NT2/D1 (cell line): ENCODE results near the gene EFCAB14.
"Not testable (repeated sequence)": the region's sequence is repeated elsewhere in the genome, so short reads cannot be mapped to it uniquely, and the experiment has no call there.

Source experiments
- DNase-seq: peaks from one replicate; pipeline ENCODE4 v3.0.0-alpha.2; 2011; ENCODE audit warnings: low read depth, low spot score
- H3K27me3 ChIP-seq: 2 replicates; pipeline ENCODE4 v1.6.0; 2011; ENCODE audit warnings: mild to moderate bottlenecking; ENCODE audit not compliant: insufficient read length, insufficient read depth
- H3K36me3 ChIP-seq: 2 replicates; pipeline ENCODE4 v1.6.1; 2011; ENCODE audit warnings: mild to moderate bottlenecking, low read length, mixed read lengths; ENCODE audit not compliant: insufficient read depth, insufficient read length
- H3K4me1 ChIP-seq: 2 replicates; pipeline ENCODE4 v1.5.1; 2011; ENCODE audit not compliant: insufficient read depth, insufficient read length
- H3K4me3 ChIP-seq: 2 replicates; pipeline ENCODE4 v1.5.1; 2011; ENCODE audit warnings: low read depth; ENCODE audit not compliant: insufficient read length
- H3K9ac ChIP-seq: 2 replicates; pipeline ENCODE4 v1.6.0; 2011; ENCODE audit warnings: low read depth; ENCODE audit not compliant: insufficient read length
- H3K9me3 ChIP-seq: 2 replicates; pipeline ENCODE4 v1.5.1; 2011; ENCODE audit warnings: mild to moderate bottlenecking, low read length; ENCODE audit not compliant: insufficient read depth
- SUZ12 ChIP-seq: IDR thresholded peaks from 2 replicates; pipeline ENCODE4 v1.6.1; 2011; ENCODE audit not compliant: insufficient read length, insufficient read depth; ENCODE audit errors: extremely low read depth
- YY1 ChIP-seq: IDR thresholded peaks from 2 replicates; pipeline ENCODE4 v1.6.1; 2011; ENCODE audit not compliant: insufficient read length, insufficient read depth
- ZNF274 ChIP-seq: IDR thresholded peaks from 2 replicates; pipeline ENCODE4 v1.6.1; 2011; ENCODE audit warnings: mild to moderate bottlenecking, low read depth, low read length

Gene EFCAB14

DNA sequence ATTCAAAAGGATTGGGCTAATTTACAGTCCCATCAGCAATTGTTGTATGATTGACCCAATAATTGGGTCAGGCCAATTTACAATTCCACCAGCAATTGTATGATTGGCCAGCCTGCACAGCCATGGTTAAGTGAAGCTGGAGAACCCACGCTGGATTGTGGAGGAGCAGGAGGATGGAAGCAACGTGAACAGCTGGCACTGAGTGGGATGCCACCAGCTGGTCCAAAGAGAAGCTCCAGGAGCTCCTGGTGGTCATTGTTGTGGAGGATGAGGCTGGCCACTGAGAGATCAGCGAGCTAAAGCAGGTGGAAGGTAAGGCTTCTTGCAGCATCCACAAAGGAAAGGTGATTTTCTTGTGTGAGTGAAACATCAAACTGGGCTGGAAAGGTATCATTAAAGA lies 23.2 kb upstream of the EFCAB14 start:
- Histone ChIP-seq H3K4me1 (no peaks in the 10 kb centered on the region), H3K36me3 (no peaks in the 10 kb centered on the region), H3K4me3 (no peak overlapping the region), H3K9me3 (no peaks in the 10 kb centered on the region), H3K9ac (no peak overlapping the region), H3K27me3 (peaks cover 6% of the 10 kb centered on the region)
- DNase-seq: no peak
- no peak for TF ChIP-seq ZNF274
- no peak for TF ChIP-seq YY1
- no peak for TF ChIP-seq SUZ12

DNA sequence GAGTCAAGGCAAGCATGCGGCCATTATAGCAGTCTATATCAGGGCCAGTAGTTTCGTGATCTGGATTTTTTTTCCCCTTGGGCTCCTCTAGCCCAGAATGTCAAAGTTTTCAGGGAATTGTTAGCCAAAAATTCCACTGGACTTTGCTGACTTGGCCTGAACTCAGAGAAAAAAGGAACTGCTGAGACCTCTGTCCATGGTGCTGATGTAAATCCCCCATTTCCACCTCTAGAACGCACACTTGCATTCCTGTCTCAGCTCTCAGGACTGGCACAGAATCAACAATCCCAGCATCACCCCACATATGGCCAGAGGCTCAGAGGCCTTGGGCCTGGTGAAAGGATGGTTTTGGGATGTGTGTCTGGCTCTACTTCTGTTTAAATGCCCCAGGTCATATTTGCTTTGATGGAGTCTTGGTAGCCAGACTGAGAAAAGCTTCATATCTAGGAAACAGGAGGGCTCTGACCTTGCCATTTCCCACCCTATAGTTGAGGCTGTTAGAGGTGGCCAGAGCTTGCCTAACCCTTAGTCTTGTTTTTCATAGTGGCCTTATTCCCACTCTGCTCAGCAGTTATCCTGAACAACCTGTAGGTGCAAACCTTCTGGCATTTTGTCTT lies 16.9 kb upstream of the EFCAB14 start:
- Histone ChIP-seq H3K9me3 (peaks cover 3% of the 10 kb centered on the region; the same call in 1 of the 2 replicates), H3K36me3 (no peaks in the 10 kb centered on the region), H3K27me3 (no peaks in the 10 kb centered on the region), H3K4me3 (no peak overlapping the region), H3K4me1 (no peaks in the 10 kb centered on the region), H3K9ac (no peak overlapping the region)
- DNase-seq: peak; percentile 76
- TF ChIP-seq SUZ12 (no peak), ZNF274 (no peak), YY1 (no peak)

DNA sequence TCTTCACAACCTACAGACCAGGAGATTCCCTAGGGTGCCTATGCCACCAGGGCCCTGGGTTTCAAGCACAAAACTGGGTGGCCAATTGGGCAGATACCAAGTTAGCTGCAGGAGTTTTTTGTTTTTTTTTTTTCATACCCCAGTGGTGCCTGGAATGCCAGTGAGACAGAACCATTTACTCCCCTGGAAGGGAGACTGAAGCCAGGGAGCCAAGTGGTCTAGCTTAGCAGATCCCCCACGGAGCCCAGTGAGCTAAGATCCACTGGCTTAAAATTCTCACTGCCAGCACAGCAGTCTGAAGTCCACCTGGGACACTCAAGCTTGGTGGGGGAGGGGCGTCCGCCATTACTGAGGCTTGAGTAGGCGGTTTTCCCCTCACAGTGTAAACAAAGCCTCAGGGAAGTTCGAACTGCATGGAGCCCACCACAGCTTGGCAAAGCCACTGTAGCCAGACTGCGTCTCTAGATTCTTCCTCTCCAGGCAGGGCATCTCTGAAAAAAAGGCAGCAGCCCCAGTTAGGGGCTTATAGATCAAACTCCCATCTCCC lies 9.5 kb upstream of the EFCAB14 start:
- Histone ChIP-seq H3K9ac (peak overlapping the region; percentile 44), H3K9me3 (peaks cover 14% of the 10 kb centered on the region)
- H3K36me3 ChIP-seq, H3K4me3 ChIP-seq, H3K27me3 ChIP-seq, H3K4me1 ChIP-seq: not testable (repeated sequence)
- peak; percentile 66 for TF ChIP-seq YY1
- DNase-seq: peak; percentile 48

DNA sequence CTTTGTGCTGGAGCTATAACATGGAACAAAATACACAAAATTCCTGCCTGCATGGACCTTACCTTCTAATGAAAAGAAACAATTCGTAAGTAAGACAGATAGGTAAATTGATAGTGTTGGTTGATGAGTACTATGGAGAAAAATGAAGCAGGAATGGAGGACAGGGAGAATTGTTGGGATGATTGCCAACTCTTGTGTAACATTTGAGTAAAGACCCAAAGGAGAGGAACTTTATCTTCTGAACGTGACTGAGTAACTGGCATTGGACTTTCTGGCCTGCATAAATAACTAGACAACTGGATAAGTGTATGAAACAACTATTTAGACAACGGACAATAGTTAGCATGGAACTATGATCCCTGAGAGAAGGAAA lies 6.8 kb upstream of the EFCAB14 start:
- Histone ChIP-seq H3K36me3 (no peaks in the 10 kb centered on the region), H3K4me1 (peaks cover 6% of the 10 kb centered on the region), H3K4me3 (no peak overlapping the region), H3K27me3 (no peaks in the 10 kb centered on the region), H3K9ac (no peak overlapping the region), H3K9me3 (peaks cover 10% of the 10 kb centered on the region; the same call in 1 of the 2 replicates)
- TF ChIP-seq YY1 (no peak), ZNF274 (no peak), SUZ12 (no peak)
- no peak for DNase-seq

DNA sequence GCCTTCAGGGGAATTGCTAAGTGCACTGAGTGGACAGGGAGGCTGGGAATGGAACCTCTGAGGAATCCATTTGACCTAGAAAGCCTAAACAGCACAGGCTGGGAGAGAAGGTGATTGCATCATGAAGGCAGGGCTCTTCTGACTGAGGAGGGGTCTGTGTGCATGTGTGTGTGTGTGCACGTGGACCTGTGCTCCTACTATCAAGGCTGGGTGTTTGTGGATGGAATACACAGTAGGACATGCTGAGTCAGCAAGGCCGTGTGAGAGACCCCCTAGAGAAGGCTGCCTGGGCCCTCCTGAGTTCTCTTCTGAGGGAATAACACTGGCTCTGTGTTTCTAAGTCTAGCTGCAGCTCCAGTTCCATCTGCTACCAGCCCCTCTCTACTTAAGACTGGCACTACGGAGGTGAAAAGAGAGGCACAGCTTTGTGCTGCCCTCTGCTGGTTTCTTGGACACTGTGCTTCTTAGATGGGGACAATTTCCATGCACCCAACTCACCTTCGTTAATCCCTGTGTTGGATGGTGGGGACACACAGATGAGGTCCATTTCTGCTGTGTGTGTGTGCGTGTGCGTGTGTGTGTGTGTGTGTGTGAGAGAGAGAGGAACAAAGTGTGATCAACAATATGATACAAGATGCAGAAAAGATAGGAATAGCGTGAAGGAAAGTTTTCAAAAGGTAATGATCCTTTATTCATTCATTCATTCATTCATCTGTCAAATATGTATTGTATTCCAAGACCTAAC lies 6.2 kb upstream of the EFCAB14 start:
- TF ChIP-seq ZNF274 (no peak), YY1 (no peak)
- Histone ChIP-seq H3K27me3 (no peaks in the 10 kb centered on the region), H3K9ac (peak overlapping the region; percentile 12), H3K36me3 (no peaks in the 10 kb centered on the region), H3K4me3 (no peak overlapping the region), H3K9me3 (peaks cover 10% of the 10 kb centered on the region; the same call in 1 of the 2 replicates), H3K4me1 (peaks cover 6% of the 10 kb centered on the region)
- peak; percentile 94 for DNase-seq

DNA sequence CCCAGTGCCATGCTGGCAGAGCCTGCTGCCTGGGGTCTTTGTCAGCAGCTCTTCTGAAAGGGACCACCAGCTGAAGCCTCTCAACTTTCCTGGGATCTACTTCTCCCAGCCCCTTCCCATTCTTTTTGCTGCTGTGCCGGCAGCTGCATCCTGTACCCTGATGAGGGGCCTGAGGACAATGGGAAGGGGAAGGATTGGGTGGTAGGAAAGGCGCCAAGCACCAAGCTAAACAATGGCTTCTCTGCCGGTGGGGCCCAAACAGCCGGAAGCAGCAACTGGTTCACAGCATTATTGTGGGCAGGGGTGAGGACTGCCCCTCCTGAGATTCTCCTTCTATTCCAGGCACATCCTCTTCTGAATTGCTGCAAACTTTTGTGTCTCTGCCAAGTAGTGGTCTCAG lies 5.0 kb upstream of the EFCAB14 start:
- Histone ChIP-seq H3K4me1 (peaks cover 6% of the 10 kb centered on the region), H3K27me3 (no peaks in the 10 kb centered on the region), H3K9me3 (peaks cover 10% of the 10 kb centered on the region; the same call in 1 of the 2 replicates), H3K9ac (no peak overlapping the region), H3K4me3 (no peak overlapping the region), H3K36me3 (no peaks in the 10 kb centered on the region)
- TF ChIP-seq SUZ12 (no peak), YY1 (no peak), ZNF274 (no peak)
- no peak for DNase-seq

DNA sequence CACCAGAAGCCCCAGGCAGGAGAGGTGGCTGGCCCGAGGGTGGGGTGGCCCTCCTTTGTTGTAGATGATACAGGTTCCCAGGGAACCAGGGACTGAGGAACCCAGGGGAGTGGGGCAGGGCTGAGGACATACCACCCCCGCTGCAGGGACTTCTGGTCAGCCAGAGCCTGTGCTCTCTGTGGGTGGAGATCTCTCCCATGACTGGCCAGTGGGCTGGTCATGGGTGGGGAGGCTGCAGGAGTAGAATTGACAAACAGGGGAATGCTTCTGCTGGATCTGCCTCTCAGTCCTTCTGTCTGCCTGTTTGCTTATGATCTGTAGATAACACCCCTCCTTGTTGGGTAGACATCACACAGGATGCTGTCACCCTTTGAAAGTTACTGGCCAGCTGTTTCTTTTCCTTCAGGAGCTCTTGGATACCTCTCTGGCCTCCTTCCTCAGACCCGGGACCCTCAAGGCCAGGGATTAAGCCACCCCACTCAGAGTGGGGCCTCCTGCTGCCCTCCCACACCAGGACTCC lies 2.8 kb upstream of the EFCAB14 start:
- no peak overlapping the region for H3K4me3 ChIP-seq
- H3K9ac ChIP-seq: no peak overlapping the region
- TF ChIP-seq YY1: no peak
- TF ChIP-seq ZNF274: no peak
- TF ChIP-seq SUZ12: no peak
- H3K9me3 ChIP-seq: peaks cover 6% of the 10 kb centered on the region; the same call in 1 of the 2 replicates
- peaks cover 14% of the 10 kb centered on the region for H3K36me3 ChIP-seq
- no peak for DNase-seq
- peaks cover 13% of the 10 kb centered on the region for H3K4me1 ChIP-seq
- H3K27me3 ChIP-seq: no peaks in the 10 kb centered on the region
